T-cell (primary cell): ENCODE measurements around the gene DYRK4. TPM values are rescaled to one million over a fixed set of nuclear protein-coding genes. Genes with fewer than 3 reads are reported as not detected.

Source experiments
- ATAC-seq, 4 experiments: fragments of 200-7000 bp in 3 of 4; fragments of 150-1000 bp in 1 of 4; cut with Tn5 transposase; replicated peaks in 1 of 4; 1 replicate in 3 of 4; 2 replicates in 1 of 4; pipeline ENCODE4 v1.10.0; 2021; ENCODE audit warnings: moderate library complexity in 3 of 4, mild to moderate bottlenecking in 2 of 4, moderate number of reproducible peaks in 1 of 4
- CTCF ChIA-PET, 2 donors: fragments of 300-600 bp; sonication (Branson Sonifier 250); formaldehyde crosslinking; loops; one replicate each; lab custom pipeline; 2022; ENCODE audit warnings: antibody characterized with exemption in 2 of 2; lab: Charles Lee
- POLR2A ChIA-PET, 2 donors: fragments of 300-600 bp; sonication (Branson Sonifier 250); formaldehyde crosslinking; loops; one replicate each; lab custom pipeline; 2022; ENCODE audit warnings: antibody characterized with exemption in 2 of 2; lab: Charles Lee
- DNase-seq, 35 experiments: peaks; one replicate each; pipeline versions ENCODE4 v3.0.0 to v3.0.0-alpha.2; 2013 to 2023
- H3K27ac ChIP-seq: one replicate; pipeline ENCODE4 v1.5.1; 2013; ENCODE audit warnings: low read length
- H3K27me3 ChIP-seq, 2 experiments: replicated peaks in 1 of 2; 1 replicate in 1 of 2; 2 replicates in 1 of 2; pipeline versions ENCODE4 v1.6.1 to v1.7.0; 2013; ENCODE audit warnings: low read length in 1 of 2, mixed read lengths in 1 of 2; ENCODE audit not compliant: control insufficient read depth in 2 of 2, insufficient read depth in 2 of 2; ENCODE audit errors: extremely low read depth in 1 of 2
- H3K36me3 ChIP-seq, 2 donors: 1 replicate in 1 of 2; 2 replicates in 1 of 2; pipeline versions ENCODE4 v1.6.1 to v1.7.0; 2013; ENCODE audit warnings: low read length in 1 of 2; ENCODE audit not compliant: control insufficient read depth in 2 of 2, insufficient read depth in 1 of 2; ENCODE audit errors: extremely low read depth in 1 of 2
- H3K4me1 ChIP-seq, 2 experiments: 1 replicate in 1 of 2; 2 replicates in 1 of 2; pipeline versions ENCODE4 v1.6.1 to v1.7.0; 2013; ENCODE audit warnings: low read length in 2 of 2, mixed read lengths in 1 of 2; ENCODE audit not compliant: insufficient read depth in 2 of 2, control insufficient read depth in 1 of 2; ENCODE audit errors: extremely low read depth in 1 of 2
- H3K4me3 ChIP-seq, 2 donors: 1 replicate in 1 of 2; 2 replicates in 1 of 2; pipeline versions ENCODE4 v1.5.1 to v1.7.0; 2013; ENCODE audit warnings: mild to moderate bottlenecking in 2 of 2, low read length in 1 of 2, moderate library complexity in 1 of 2; ENCODE audit not compliant: control insufficient read depth in 1 of 2; ENCODE audit errors: extremely low read depth in 1 of 2
- H3K9me3 ChIP-seq: 2 replicates; pipeline ENCODE4 v1.7.0; 2013
- H3K27ac Mint-ChIP-seq, 2 donors: one replicate each; pipeline ENCODE4 v1.8.0; 2020 to 2021; ENCODE audit warnings: mild to moderate bottlenecking in 2 of 2, mixed read lengths in 2 of 2
- H3K27me3 Mint-ChIP-seq, 2 donors: one replicate each; pipeline ENCODE4 v1.8.0; 2021 to 2022; ENCODE audit warnings: mixed read lengths in 2 of 2
- H3K36me3 Mint-ChIP-seq: one replicate; pipeline ENCODE4 v1.8.0; 2021; ENCODE audit warnings: mixed read lengths
- H3K4me1 Mint-ChIP-seq, 3 donors: one replicate each; pipeline ENCODE4 v1.8.0; 2020 to 2022; ENCODE audit warnings: mixed read lengths in 3 of 3, mild to moderate bottlenecking in 1 of 3
- H3K4me3 Mint-ChIP-seq, 3 donors: one replicate each; pipeline ENCODE4 v1.8.0; 2020 to 2022; ENCODE audit warnings: mild to moderate bottlenecking in 3 of 3, mixed read lengths in 3 of 3, moderate library complexity in 3 of 3
- H3K9me3 Mint-ChIP-seq, 3 donors: one replicate each; pipeline ENCODE4 v1.8.0; 2020 to 2022; ENCODE audit warnings: mixed read lengths in 3 of 3
- WGBS: methylation state at CpG from one replicate; pipeline ENCODE4 v1.1.5; 2013; ENCODE audit warnings: missing lambda C conversion rate; ENCODE audit not compliant: insufficient coverage; 5-methylcytosine and 5-hydroxymethylcytosine counted together
- total RNA-seq, 35 experiments: library from RNA in 6 of 35; stranded (reverse) in 6 of 35; fragments of 120-200 nt in 1 of 35; gene quantifications; one replicate each; pipeline versions ENCODE4 v1.2.1 to v1.2.4 and lab custom pipeline; 2013 to 2026

Gene DYRK4
- total RNA-seq, 5 donors from 2014 or later (not counting 1 experiment from before 2014, with no cell fraction given) = 11.0 to 24.8 (median 17.6) TPM

GRCh38 chr12:4540170-4540569, 21.8 kb upstream of the DYRK4 start:
- no peak for ATAC-seq
- H3K36me3 Mint-ChIP-seq = no peaks in the 10 kb centered on the region

DNA sequence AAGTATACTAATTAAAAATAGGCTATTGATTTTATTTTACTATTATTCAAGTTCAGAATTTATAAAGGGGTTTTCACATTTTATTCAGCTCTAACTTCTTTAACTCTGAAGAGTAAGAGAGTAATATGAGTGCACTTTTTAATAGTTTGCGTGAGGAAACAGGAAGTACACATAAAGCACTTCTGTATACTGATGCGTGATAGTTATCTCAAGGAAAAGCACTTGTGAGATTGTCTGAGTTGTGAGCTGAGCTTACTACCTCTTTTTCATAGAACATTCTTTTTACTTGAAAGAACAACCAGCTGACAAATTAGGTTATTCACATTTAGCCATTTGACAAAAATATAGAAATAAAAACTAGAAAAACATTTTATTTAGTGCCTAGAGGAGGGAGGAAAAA, 21.4 kb upstream of the DYRK4 start:
- Mint-ChIP-seq H3K27me3 (no peaks in the 10 kb centered on the region), H3K9me3 (no peaks in the 10 kb centered on the region), H3K27ac (no peak overlapping the region), H3K36me3 (no peaks in the 10 kb centered on the region), H3K4me3 (no peak overlapping the region), H3K4me1 (peaks cover 27 to 35% (median 34%) of the 10 kb centered on the region in 3 donors)
- Histone ChIP-seq H3K4me1 (peaks cover 8 to 12% of the 10 kb centered on the region in 2 experiments), H3K36me3 (no peaks in the 10 kb centered on the region), H3K9me3 (no peaks in the 10 kb centered on the region), H3K4me3 (no peak overlapping the region), H3K27ac (no peak overlapping the region), H3K27me3 (no peaks in the 10 kb centered on the region)
- POLR2A ChIA-PET = interaction anchor here in 1 of 2 donors (0.6 kb wide), 1 partner anchor 9 kb away, joined by 6 read pairs; no protein-coding TSS in a partner anchor
- no peak for ATAC-seq
- WGBS = no CpG with 5 or more reads among the region's 2 CpGs
- no peak for DNase-seq
- CTCF ChIA-PET = interaction anchor here (0.6 to 0.9 kb wide), 2 partner anchors 12 to 1655 kb away, joined by 3 to 6 read pairs; no protein-coding TSS in a partner anchor

More at GRCh38 chr12:4540170-4540569, 21.8 kb upstream of the DYRK4 start:
- ChIA-PET POLR2A (interaction anchor here in 1 of 2 donors (0.6 kb wide), 1 partner anchor 8 kb away, joined by 6 read pairs; no protein-coding TSS in a partner anchor), CTCF (interaction anchor here in 1 of 2 donors (0.6 kb wide), 1 partner anchor 1655 kb away, joined by 6 read pairs; no protein-coding TSS in a partner anchor)
- no peak overlapping the region for H3K4me3 ChIP-seq
- Mint-ChIP-seq H3K27ac (no peak overlapping the region), H3K4me1 (peaks cover 27 to 35% (median 33%) of the 10 kb centered on the region in 3 donors), H3K27me3 (no peaks in the 10 kb centered on the region), H3K9me3 (no peaks in the 10 kb centered on the region), H3K4me3 (peak overlapping the region; percentile 93 to 97 (median 95))
- H3K4me1 ChIP-seq = peaks cover 8 to 12% of the 10 kb centered on the region in 2 experiments
- no peak overlapping the region for H3K27ac ChIP-seq
- no peak for DNase-seq
- no peaks in the 10 kb centered on the region for H3K27me3 ChIP-seq
- H3K9me3 ChIP-seq = no peaks in the 10 kb centered on the region
- H3K36me3 ChIP-seq = no peaks in the 10 kb centered on the region
- 88% methylated on average over 1 of the region's 3 CpGs for WGBS

DNA sequence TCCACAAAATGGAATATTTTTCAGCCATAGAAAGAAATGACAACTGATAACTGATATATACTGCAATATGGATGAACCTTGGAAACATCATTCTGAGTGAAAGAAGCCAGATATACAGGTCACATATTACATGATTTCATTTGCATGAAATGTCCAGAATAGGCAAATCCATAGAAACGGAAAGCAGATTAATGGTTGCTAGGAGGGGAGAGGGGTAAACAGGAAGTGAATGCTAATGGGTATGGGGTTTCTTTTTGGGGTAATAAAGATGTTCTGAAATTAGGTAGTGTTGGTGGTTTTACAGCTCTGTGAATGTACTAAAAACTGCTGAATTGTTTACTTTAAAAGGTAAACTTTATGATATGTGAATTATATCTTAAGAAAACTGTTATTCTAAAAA, 16.8 kb upstream of the DYRK4 start:
- 80% methylated on average over 1 of the region's 1 CpG for WGBS
- Mint-ChIP-seq H3K9me3 (no peaks in the 10 kb centered on the region), H3K27ac (no peak overlapping the region), H3K4me1 (peaks cover 0 to 1% (median 0%) of the 10 kb centered on the region in 3 donors), H3K36me3 (no peaks in the 10 kb centered on the region), H3K27me3 (no peaks in the 10 kb centered on the region), H3K4me3 (no peak overlapping the region)
- Histone ChIP-seq H3K36me3 (no peaks in the 10 kb centered on the region), H3K9me3 (no peaks in the 10 kb centered on the region), H3K27ac (no peak overlapping the region), H3K4me1 (no peaks in the 10 kb centered on the region), H3K4me3 (no peak overlapping the region), H3K27me3 (no peaks in the 10 kb centered on the region)
- CTCF ChIA-PET = no interaction called here
- no peak for ATAC-seq
- no peak for DNase-seq
- POLR2A ChIA-PET = interaction anchor here in 1 of 2 donors (0.6 kb wide), 1 partner anchor 698 kb away, joined by 3 read pairs; no protein-coding TSS in a partner anchor

GRCh38 chr12:4552191-4552590, 9.8 kb upstream of the DYRK4 start:
- no peak for DNase-seq
- ChIA-PET POLR2A (no interaction called here), CTCF (no interaction called here)
- no peaks in the 10 kb centered on the region for H3K9me3 Mint-ChIP-seq
- no peaks in the 10 kb centered on the region for H3K27me3 Mint-ChIP-seq
- no peaks in the 10 kb centered on the region for H3K4me1 Mint-ChIP-seq
- H3K27me3 ChIP-seq = no peaks in the 10 kb centered on the region
- no CpG with 5 or more reads among the region's 1 CpG for WGBS
- no peak overlapping the region for H3K4me3 ChIP-seq
- H3K27ac ChIP-seq = no peak overlapping the region
- no peaks in the 10 kb centered on the region for H3K36me3 ChIP-seq
- no peaks in the 10 kb centered on the region for H3K9me3 ChIP-seq
- H3K4me3 Mint-ChIP-seq = no peak overlapping the region
- ATAC-seq = no peak
- H3K36me3 Mint-ChIP-seq = no peaks in the 10 kb centered on the region
- H3K4me1 ChIP-seq = no peaks in the 10 kb centered on the region
- H3K27ac Mint-ChIP-seq = no peak overlapping the region

GRCh38 chr12:4553943-4554342, 8.1 kb upstream of the DYRK4 start:
- no peaks in the 10 kb centered on the region for H3K9me3 Mint-ChIP-seq
- POLR2A ChIA-PET = no interaction called here
- H3K36me3 Mint-ChIP-seq = no peaks in the 10 kb centered on the region
- DNase-seq (no peak), ATAC-seq (no peak)
- Histone ChIP-seq H3K36me3 (no peaks in the 10 kb centered on the region), H3K4me1 (no peaks in the 10 kb centered on the region), H3K4me3 (no peak overlapping the region), H3K27ac (no peak overlapping the region), H3K9me3 (no peaks in the 10 kb centered on the region), H3K27me3 (no peaks in the 10 kb centered on the region)
- H3K4me3 Mint-ChIP-seq = no peak overlapping the region
- no peak overlapping the region for H3K27ac Mint-ChIP-seq
- no peaks in the 10 kb centered on the region for H3K4me1 Mint-ChIP-seq
- 88% methylated on average over 4 of the region's 4 CpGs for WGBS
- H3K27me3 Mint-ChIP-seq = no peaks in the 10 kb centered on the region
- CTCF ChIA-PET = no interaction called here

GRCh38 chr12:4555804-4556203, 6.2 kb upstream of the DYRK4 start:
- H3K9me3 ChIP-seq = no peaks in the 10 kb centered on the region
- Mint-ChIP-seq H3K27me3 (no peaks in the 10 kb centered on the region), H3K9me3 (no peaks in the 10 kb centered on the region), H3K4me1 (no peaks in the 10 kb centered on the region), H3K36me3 (no peaks in the 10 kb centered on the region), H3K27ac (no peak overlapping the region), H3K4me3 (no peak overlapping the region)
- ChIA-PET CTCF (no interaction called here), POLR2A (no interaction called here)
- no peaks in the 10 kb centered on the region for H3K27me3 ChIP-seq
- ATAC-seq (no peak), DNase-seq (no peak)
- WGBS = 71% methylated on average over 1 of the region's 2 CpGs
- no peaks in the 10 kb centered on the region for H3K4me1 ChIP-seq
- no peak overlapping the region for H3K27ac ChIP-seq
- H3K4me3 ChIP-seq = no peak overlapping the region
- H3K36me3 ChIP-seq = no peaks in the 10 kb centered on the region
